SK-N-SH (cell line): ENCODE results near the gene RBM12. TPM values are rescaled to one million over a fixed set of nuclear protein-coding genes. Genes with fewer than 3 reads are reported as not detected.

Experiments
- CTCF ChIA-PET: fragments of 300-600, 350-600 bp; formaldehyde crosslinking; extraction: SDS; loops from one replicate; lab custom pipeline; 2021; lab: Yijun Ruan, JAX
- POLR2A ChIA-PET: fragments of 350-600 bp; sonication (Branson Sonifier 250); formaldehyde crosslinking; extraction: SDS; loops from one replicate; lab custom pipeline; 2020; ENCODE audit warnings: antibody characterized with exemption, inconsistent platforms; lab: Yijun Ruan, JAX
- DNase-seq: peaks from one replicate; pipeline ENCODE4 v3.0.0; 2012
- H2AFZ ChIP-seq: fragments of 200-600 bp; sonication (generic); 2 replicates; pipeline ENCODE4 v1.8.1; 2016; ENCODE audit warnings: antibody characterized with exemption, mild to moderate bottlenecking, low read depth
- H3F3A ChIP-seq: fragments of 200-600 bp; sonication (generic); replicated peaks from 2 replicates; pipeline ENCODE3; 2016; ENCODE audit warnings: antibody characterized with exemption, mild to moderate bottlenecking; ENCODE audit not compliant: insufficient read depth
- H3K27ac ChIP-seq, 2 experiments: fragments of 200-500 bp in 1 of 2; fragments of 200-600 bp in 1 of 2; sonication (Bioruptor generic) in 1 of 2; sonication (generic), shearing (Covaris generic) in 1 of 2; 2 replicates each; pipeline versions ENCODE4 v1.5.1 to v1.6.1; 2014 to 2016; ENCODE audit warnings: low read depth in 2 of 2, inconsistent platforms in 1 of 2, low read length in 1 of 2, mild to moderate bottlenecking in 1 of 2, mixed read lengths in 1 of 2
- H3K27me3 ChIP-seq: fragments of 200-600 bp; sonication (generic), shearing (Covaris generic); 2 replicates; pipeline ENCODE4 v1.6.1; 2016; ENCODE audit warnings: mixed run types; ENCODE audit not compliant: insufficient read depth
- H3K36me3 ChIP-seq, 2 experiments: fragments of 200-500 bp in 1 of 2; fragments of 200-600 bp in 1 of 2; sonication (Bioruptor generic) in 1 of 2; sonication (generic) in 1 of 2; replicated peaks in 1 of 2; 2 replicates each; pipeline versions ENCODE3 to v1.5.1; 2014 to 2016; ENCODE audit warnings: low read length in 1 of 2, mild to moderate bottlenecking in 1 of 2; ENCODE audit not compliant: insufficient read depth in 2 of 2, control insufficient read depth in 1 of 2
- H3K4me1 ChIP-seq, 2 experiments: fragments of 200-500 bp in 1 of 2; fragments of 200-600 bp in 1 of 2; sonication (Bioruptor generic) in 1 of 2; sonication (generic), shearing (Covaris generic) in 1 of 2; 2 replicates each; pipeline versions ENCODE4 v1.5.1 to v1.6.1; 2014 to 2016; ENCODE audit warnings: low read depth in 1 of 2, low read length in 1 of 2, mixed run types in 1 of 2; ENCODE audit not compliant: insufficient read depth in 2 of 2, control insufficient read depth in 1 of 2
- H3K4me2 ChIP-seq: fragments of 200-600 bp; sonication (generic), shearing (Covaris generic); 2 replicates; pipeline ENCODE4 v1.6.1; 2017; ENCODE audit warnings: mixed run types
- H3K4me3 ChIP-seq, 2 experiments: fragments of 200-500 bp in 1 of 2; fragments of 200-600 bp in 1 of 2; sonication (Bioruptor generic) in 1 of 2; sonication (generic), shearing (Covaris generic) in 1 of 2; 2 replicates each; pipeline versions ENCODE4 v1.5.1 to v1.8.1; 2014 to 2016; ENCODE audit warnings: low read depth in 2 of 2, inconsistent platforms in 1 of 2, low read length in 1 of 2, mild to moderate bottlenecking in 1 of 2, mixed read lengths in 1 of 2, moderate library complexity in 1 of 2
- H3K79me2 ChIP-seq: fragments of 200-600 bp; sonication (generic); 2 replicates; pipeline ENCODE4 v1.8.1; 2017; ENCODE audit warnings: mild to moderate bottlenecking; ENCODE audit not compliant: insufficient read depth
- H3K9ac ChIP-seq: fragments of 200-600 bp; sonication (generic); 2 replicates; pipeline ENCODE4 v1.6.1; 2017; ENCODE audit warnings: mixed run types
- H3K9me2 ChIP-seq: fragments of 200-600 bp; sonication (generic); 2 replicates; pipeline ENCODE4 v1.6.1; 2017; ENCODE audit warnings: mixed run types
- H3K9me3 ChIP-seq: fragments of 200-600 bp; sonication (generic); 2 replicates; pipeline ENCODE4 v1.6.1; 2017; ENCODE audit warnings: mixed run types, mild to moderate bottlenecking, moderate library complexity
- H4K20me1 ChIP-seq: fragments of 200-600 bp; sonication (generic); 2 replicates; pipeline ENCODE4 v1.6.1; 2017; ENCODE audit warnings: mild to moderate bottlenecking, mixed run types; ENCODE audit not compliant: insufficient read depth
- CTCF ChIP-seq: fragments of 200-600 bp; sonication (generic); IDR thresholded peaks from 2 replicates; pipeline ENCODE4 v1.6.1; 2017; ENCODE audit warnings: antibody characterized with exemption, mild to moderate bottlenecking, moderate library complexity
- EP300 ChIP-seq, 2 experiments: IDR thresholded peaks; 2 replicates each; pipeline versions ENCODE4 v1.4.0 to v1.6.1; 2012; ENCODE audit warnings: borderline replicate concordance in 1 of 2, low read depth in 1 of 2, low read length in 1 of 2
- FOSL2 ChIP-seq: IDR thresholded peaks from 2 replicates; pipeline ENCODE4 v1.4.0; 2012; ENCODE audit warnings: low read depth, mild to moderate bottlenecking, moderate library complexity, borderline replicate concordance
- GABPA ChIP-seq: IDR thresholded peaks from 2 replicates; pipeline ENCODE4 v1.4.0; 2012; ENCODE audit warnings: low read depth, mild to moderate bottlenecking
- GATA2 ChIP-seq: sonication (generic); formaldehyde crosslinking; IDR thresholded peaks from 2 replicates; pipeline ENCODE4 v1.5.0; 2020; ENCODE audit warnings: mild to moderate bottlenecking, missing genetic modification reagents
- JUND ChIP-seq: IDR thresholded peaks from 2 replicates; pipeline ENCODE4 v1.4.0; 2012
- MAX ChIP-seq: IDR thresholded peaks from 2 replicates; pipeline ENCODE4 v1.4.0; 2012; ENCODE audit warnings: low read depth
- MXI1 ChIP-seq: IDR thresholded peaks from 2 replicates; pipeline ENCODE4 v1.6.1; 2012; ENCODE audit warnings: mild to moderate bottlenecking, low read depth, low read length, improper control_type of control experiment
- POLR2AphosphoS5 ChIP-seq: IDR thresholded peaks from 2 replicates; pipeline ENCODE4 v1.6.1; 2012; ENCODE audit warnings: low read depth, low read length
- RXRA ChIP-seq: IDR thresholded peaks from 2 replicates; pipeline ENCODE4 v1.4.0; 2012; ENCODE audit warnings: low read depth, mild to moderate bottlenecking, borderline replicate concordance
- SIN3A ChIP-seq: IDR thresholded peaks from 2 replicates; pipeline ENCODE4 v1.6.1; 2012; ENCODE audit warnings: low read depth, mild to moderate bottlenecking, low read length, moderate library complexity, borderline replicate concordance
- SMC3 ChIP-seq: IDR thresholded peaks from 2 replicates; pipeline ENCODE4 v1.6.1; 2012; ENCODE audit warnings: low read depth, low read length, improper control_type of control experiment
- TCF12 ChIP-seq: IDR thresholded peaks from 2 replicates; pipeline ENCODE4 v1.4.0; 2012
- USF2 ChIP-seq: fragments of 150-350 bp; IDR thresholded peaks from 2 replicates; pipeline ENCODE4 v1.6.1; 2017; ENCODE audit warnings: antibody characterized with exemption, low read length, low read depth, borderline replicate concordance
- ZBTB33 ChIP-seq: IDR thresholded peaks from 2 replicates; pipeline ENCODE4 v1.4.0; 2012; ENCODE audit warnings: low read depth, borderline replicate concordance
- WGBS: methylation state at CpG from one replicate; pipeline ENCODE4 v1.1.6; 2017; ENCODE audit warnings: low lambda C conversion rate; 5-methylcytosine and 5-hydroxymethylcytosine counted together
- polyA plus RNA-seq, 3 experiments: library from polyadenylated mRNA; depleted of rRNA; stranded (reverse); fragments of >200 nt; gene quantifications; 2 replicates each; pipeline ENCODE4 v1.2.3, GENCODE V29; 2012

The RBM12 gene
- polyA plus RNA-seq, 1 of the 3 experiments (the other 2 are of a cell fraction) = 41.9 TPM

- TF ChIP-seq EP300 (IDR thresholded peaks at IDR 0.05; ENCODE audit: borderline replicate concordance in 1 of 2, low read depth in 1 of 2, low read length in 1 of 2) (no peak), TCF12 (no peak), JUND (no peak), USF2 (no peak), GABPA (no peak), GATA2 (no peak), CTCF (no peak)
Measured at GRCh38 chr20:35680452-35681183, 15.9 kb upstream of the RBM12 start (continued).

GRCh38 chr20:35674921-35675320, 10.2 kb upstream of the RBM12 start:
- no peak overlapping the region for H3K4me2 ChIP-seq
- TF ChIP-seq EP300 (IDR thresholded peaks at IDR 0.05; ENCODE audit: borderline replicate concordance in 1 of 2, low read depth in 1 of 2, low read length in 1 of 2) (no peak), RXRA (no peak), ZBTB33 (no peak), SMC3 (no peak), MXI1 (no peak), SIN3A (no peak), CTCF (no peak), MAX (no peak), TCF12 (no peak), POLR2AphosphoS5 (no peak), GATA2 (no peak), FOSL2 (no peak)
- H3K9ac ChIP-seq = no peak overlapping the region
- H2AFZ ChIP-seq = no peak overlapping the region
- no peak for DNase-seq
- no peaks in the 10 kb centered on the region for H3K9me3 ChIP-seq
- H3K27ac ChIP-seq = no peak overlapping the region
- no peaks in the 10 kb centered on the region for H3K27me3 ChIP-seq
- no peaks in the 10 kb centered on the region for H3K79me2 ChIP-seq
- H3K36me3 ChIP-seq = peaks cover 29 to 36% of the 10 kb centered on the region in 2 experiments
- ChIA-PET CTCF (no interaction called here), POLR2A (interaction anchor here (0.6 kb wide), 1 partner anchor 1110 kb away, joined by 3 read pairs; no protein-coding TSS in a partner anchor)
- H4K20me1 ChIP-seq = no peaks in the 10 kb centered on the region
- no peaks in the 10 kb centered on the region for H3F3A ChIP-seq
- H3K4me1 ChIP-seq = no peaks in the 10 kb centered on the region
- no peaks in the 10 kb centered on the region for H3K9me2 ChIP-seq
- H3K4me3 ChIP-seq = no peak overlapping the region
- WGBS = 93% methylated on average over 8 of the region's 8 CpGs
